Gastroesophageal sphincter (tissue), 4 donors: ENCODE data around the gene TPGS1. TPM values are rescaled to one million over a fixed set of nuclear protein-coding genes. Genes with fewer than 3 reads are reported as not detected.

ENCODE experiments used
- ATAC-seq: fragments of 150-250 bp; one replicate; pipeline ENCODE4 v1.9.1; 2016; ENCODE audit warnings: mild to moderate bottlenecking, moderate library complexity
- H3K27ac ChIP-seq, 4 donors: fragments of 200-600 bp; sonication (generic) in 3 of 4; 1 replicate in 3 of 4; 2 replicates in 1 of 4; pipeline ENCODE4 v1.5.1; 2016 to 2019
- H3K27me3 ChIP-seq: fragments of 200-600 bp; sonication (generic); one replicate; pipeline ENCODE4 v1.5.1; 2019
- H3K36me3 ChIP-seq, 2 donors: fragments of 200-600 bp; sonication (generic); one replicate each; pipeline ENCODE4 v1.5.1; 2019; ENCODE audit warnings: control low read depth in 1 of 2
- H3K4me1 ChIP-seq, 3 donors: fragments of 200-600 bp; sonication (generic); 1 replicate in 2 of 3; 2 replicates in 1 of 3; pipeline ENCODE4 v1.5.1; 2016 to 2019; ENCODE audit warnings: control low read depth in 2 of 3
- H3K4me3 ChIP-seq, 2 donors: fragments of 200-600 bp; sonication (generic); one replicate each; pipeline ENCODE4 v1.5.1; 2019; ENCODE audit warnings: mild to moderate bottlenecking in 1 of 2, moderate library complexity in 1 of 2
- H3K9me3 ChIP-seq, 3 donors: fragments of 200-600 bp; sonication (generic); one replicate each; pipeline ENCODE4 v1.5.1; 2017 to 2019; ENCODE audit warnings: control low read depth in 2 of 3
- EP300 ChIP-seq: sonication (generic); formaldehyde crosslinking; IDR thresholded peaks from one replicate; pipeline ENCODE4 v1.6.1; 2017; ENCODE audit warnings: antibody characterized with exemption, mild to moderate bottlenecking
- POLR2A ChIP-seq, 2 donors: fragments of 450-650 bp; IDR thresholded peaks; one replicate each; pipeline ENCODE4 v1.6.1; 2017; ENCODE audit warnings: antibody characterized with exemption in 2 of 2, mild to moderate bottlenecking in 2 of 2, moderate library complexity in 1 of 2
- POLR2AphosphoS5 ChIP-seq: sonication (generic); formaldehyde crosslinking; IDR thresholded peaks from one replicate; pipeline ENCODE4 v1.6.1; 2017; ENCODE audit warnings: antibody characterized with exemption
- WGBS, 2 donors: methylation state at CpG; one replicate each; pipeline ENCODE4 v1.1.5; 2018; ENCODE audit warnings: low coverage in 1 of 2; 5-methylcytosine and 5-hydroxymethylcytosine counted together
- total RNA-seq, 4 donors: library from RNA; depleted of rRNA; stranded (reverse); fragments of >200 nt; gene quantifications; one replicate each; pipeline ENCODE4 v1.1.0, GENCODE V29; 2016
- TF ChIP-seq, protein P1 (sequence below), 4 experiments: fragments of 200-600 bp in 2 of 4; fragments of 450-650 bp in 2 of 4; sonication (generic) in 1 of 4; IDR thresholded peaks; one replicate each; pipeline ENCODE4 v1.5.1; 2017 to 2019; ENCODE audit warnings: antibody characterized with exemption in 4 of 4, mild to moderate bottlenecking in 2 of 4, moderate library complexity in 2 of 4

Gene TPGS1
- total RNA-seq, 4 donors from 2014 or later: 50.3 to 83.9 (median 69.7) TPM

DNA sequence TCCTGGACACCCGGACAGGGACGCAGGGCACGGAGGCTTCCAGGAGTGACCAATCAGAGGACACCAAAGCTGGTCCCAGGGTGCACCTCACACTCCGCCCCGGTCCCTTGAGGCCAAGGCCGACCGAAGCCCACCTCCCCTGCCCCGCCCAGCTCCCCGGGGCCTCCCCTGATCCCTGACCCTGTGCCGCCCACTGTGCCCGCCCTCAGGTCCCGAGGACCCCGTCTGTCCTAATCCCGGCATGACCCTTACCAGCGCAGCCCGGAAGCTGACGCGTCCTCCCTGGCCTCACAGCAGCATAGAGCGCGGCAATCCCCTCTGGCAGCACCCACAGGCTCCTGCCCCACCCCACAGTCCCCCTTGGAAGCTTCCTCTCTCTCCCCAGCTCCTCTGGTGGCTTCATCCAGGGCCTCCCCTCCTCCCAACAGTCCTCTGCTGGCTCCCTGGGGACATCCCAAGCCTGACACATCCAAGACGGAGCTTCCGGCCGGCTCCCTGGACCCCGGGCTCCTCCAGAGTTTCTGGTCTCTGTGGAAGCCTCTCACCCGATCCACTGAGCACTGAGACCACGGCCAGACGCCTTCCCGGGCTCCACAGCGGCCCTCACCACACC, 16.9 kb downstream of the TPGS1 start:
- TF ChIP-seq, protein P1, sequence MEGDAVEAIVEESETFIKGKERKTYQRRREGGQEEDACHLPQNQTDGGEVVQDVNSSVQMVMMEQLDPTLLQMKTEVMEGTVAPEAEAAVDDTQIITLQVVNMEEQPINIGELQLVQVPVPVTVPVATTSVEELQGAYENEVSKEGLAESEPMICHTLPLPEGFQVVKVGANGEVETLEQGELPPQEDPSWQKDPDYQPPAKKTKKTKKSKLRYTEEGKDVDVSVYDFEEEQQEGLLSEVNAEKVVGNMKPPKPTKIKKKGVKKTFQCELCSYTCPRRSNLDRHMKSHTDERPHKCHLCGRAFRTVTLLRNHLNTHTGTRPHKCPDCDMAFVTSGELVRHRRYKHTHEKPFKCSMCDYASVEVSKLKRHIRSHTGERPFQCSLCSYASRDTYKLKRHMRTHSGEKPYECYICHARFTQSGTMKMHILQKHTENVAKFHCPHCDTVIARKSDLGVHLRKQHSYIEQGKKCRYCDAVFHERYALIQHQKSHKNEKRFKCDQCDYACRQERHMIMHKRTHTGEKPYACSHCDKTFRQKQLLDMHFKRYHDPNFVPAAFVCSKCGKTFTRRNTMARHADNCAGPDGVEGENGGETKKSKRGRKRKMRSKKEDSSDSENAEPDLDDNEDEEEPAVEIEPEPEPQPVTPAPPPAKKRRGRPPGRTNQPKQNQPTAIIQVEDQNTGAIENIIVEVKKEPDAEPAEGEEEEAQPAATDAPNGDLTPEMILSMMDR (IDR thresholded peaks at IDR 0.05): no peak
- TF ChIP-seq POLR2AphosphoS5: no peak
- TF ChIP-seq POLR2A (IDR thresholded peaks at IDR 0.05): no peak
- no peak for TF ChIP-seq EP300
- peaks cover 8% of the 10 kb centered on the region for H3K27me3 ChIP-seq
- H3K27ac ChIP-seq: no peak overlapping the region
- WGBS, 2 donors: 26 to 80% methylated on average over 1 to 12 of the region's 29 CpGs
- H3K9me3 ChIP-seq: no peaks in the 10 kb centered on the region
- no peak overlapping the region for H3K4me3 ChIP-seq
- H3K4me1 ChIP-seq: no peaks in the 10 kb centered on the region
- ATAC-seq: no peak
- H3K36me3 ChIP-seq: peaks cover 0 to 21% of the 10 kb centered on the region in 2 donors

GRCh38 chr19:525029-525428, 17.7 kb downstream of the TPGS1 start:
- no peak overlapping the region for H3K4me3 ChIP-seq
- H3K27me3 ChIP-seq: peaks cover 8% of the 10 kb centered on the region
- TF ChIP-seq EP300: no peak
- TF ChIP-seq, protein P1 (IDR thresholded peaks at IDR 0.05): no peak
- no peak overlapping the region for H3K27ac ChIP-seq
- no peaks in the 10 kb centered on the region for H3K4me1 ChIP-seq
- no peaks in the 10 kb centered on the region for H3K9me3 ChIP-seq
- H3K36me3 ChIP-seq: peaks cover 0 to 13% of the 10 kb centered on the region in 2 donors
- no peak for ATAC-seq
- 40% methylated on average over 1 of the region's 18 CpGs; no CpG with 5 or more reads in 1 of the 2 donors for WGBS, 2 donors

GRCh38 chr19:525857-526419, 18.6 kb downstream of the TPGS1 start:
- no peak for TF ChIP-seq POLR2A (IDR thresholded peaks at IDR 0.05)
- TF ChIP-seq EP300: no peak
- no peak for TF ChIP-seq POLR2AphosphoS5
- TF ChIP-seq, protein P1 (IDR thresholded peaks at IDR 0.05): no peak
- H3K27me3 ChIP-seq: peaks cover 8% of the 10 kb centered on the region
- H3K4me1 ChIP-seq: peaks cover 0 to 8% (median 0%) of the 10 kb centered on the region in 3 donors
- WGBS, 2 donors: 27 to 33% methylated on average over 3 to 4 of the region's 13 CpGs
- H3K9me3 ChIP-seq: no peaks in the 10 kb centered on the region
- no peak for ATAC-seq
- H3K27ac ChIP-seq: no peak overlapping the region
- H3K36me3 ChIP-seq: peaks cover 0 to 4% of the 10 kb centered on the region in 2 donors
- no peak overlapping the region for H3K4me3 ChIP-seq

DNA sequence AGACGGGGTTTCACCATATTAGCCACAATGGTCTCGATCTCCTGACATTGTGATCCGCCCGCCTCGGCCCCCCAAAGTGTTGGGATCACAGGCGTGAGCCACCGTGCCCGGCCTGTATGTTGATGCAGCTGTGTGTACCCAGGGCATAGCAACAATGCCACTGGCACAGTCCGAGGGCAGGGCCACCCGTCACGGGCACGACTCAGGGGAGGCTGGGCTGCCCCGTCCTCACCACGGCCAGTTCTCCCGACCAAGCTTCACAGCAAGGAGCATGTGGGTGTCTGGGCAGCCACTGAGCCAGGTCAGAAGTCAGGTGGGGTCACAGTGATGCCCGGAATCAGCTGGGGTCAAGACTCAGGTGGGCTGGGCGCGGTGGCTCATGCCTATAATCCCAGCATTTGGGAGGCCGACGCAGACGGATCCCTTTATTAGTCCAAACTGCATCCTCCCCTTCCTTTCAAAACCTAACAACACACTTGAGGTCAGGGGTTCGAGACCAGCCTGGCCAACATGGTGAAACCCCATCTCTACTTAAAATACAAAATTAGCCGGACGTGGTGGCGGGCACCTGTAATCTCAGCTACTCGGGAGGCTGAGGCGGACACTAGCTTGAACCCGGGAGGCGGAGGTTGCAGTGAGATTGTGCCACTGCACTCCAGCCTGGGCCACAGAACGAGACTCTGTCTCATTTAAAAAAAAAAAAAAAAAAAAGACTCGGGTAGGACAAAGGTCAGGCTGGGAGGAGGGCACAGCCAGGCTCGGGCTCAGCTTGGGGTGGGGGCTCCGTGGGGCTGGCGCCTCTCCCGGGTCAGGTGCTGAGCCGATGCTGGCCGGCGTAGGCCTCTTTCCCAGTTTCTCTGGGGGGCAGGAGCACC, 23.1 kb downstream of the TPGS1 start:
- Histone ChIP-seq H3K27me3 (peaks cover 8% of the 10 kb centered on the region), H3K36me3 (peaks cover 0 to 5% of the 10 kb centered on the region in 2 donors), H3K4me3 (peak overlapping the region; percentile 91 to 99), H3K27ac (peak overlapping the region; percentile 93 to 98 (median 98)), H3K9me3 (no peaks in the 10 kb centered on the region), H3K4me1 (peaks cover 0 to 36% (median 20%) of the 10 kb centered on the region in 3 donors)
- 22% methylated on average over 9 of the region's 38 CpGs; no CpG with 5 or more reads in 1 of the 2 donors for WGBS, 2 donors
- ATAC-seq: no peak
- TF ChIP-seq, protein P1 (IDR thresholded peaks at IDR 0.05): no peak
- TF ChIP-seq POLR2A (IDR thresholded peaks at IDR 0.05) (no peak), EP300 (no peak), POLR2AphosphoS5 (no peak)
